ENCODE results near the gene POLDIP2. TPM values are rescaled to one million over a fixed set of nuclear protein-coding genes. Genes with fewer than 3 reads are reported as not detected.

POLDIP2 gene
- total RNA-seq, 1 donor from 2014 or later, result 79.1 TPM

- Histone ChIP-seq H3K4me1 (ENCODE audit: insufficient read depth, low read length) (peaks cover 21% of the 10 kb centered on the region), H3K27me3 (ENCODE audit: insufficient read depth, low read length) (no peaks in the 10 kb centered on the region), H3K9me3 (ENCODE audit: insufficient read depth, low read depth, low read length) (no peaks in the 10 kb centered on the region), H3K27ac (ENCODE audit: low read depth, low read length) (no peak overlapping the region), H3K36me3 (ENCODE audit: insufficient read depth, low read length) (no peaks in the 10 kb centered on the region), H3K9ac (ENCODE audit: low read length) (peak overlapping the region; percentile 32), H2AFZ (ENCODE audit: low read depth, low read length) (peak overlapping the region; percentile 38), H3K79me2 (ENCODE audit: insufficient read depth, low read length) (peaks cover 12% of the 10 kb centered on the region), H4K20me1 (ENCODE audit: insufficient read depth, low read length) (peaks cover 29% of the 10 kb centered on the region), H3K4me2 (ENCODE audit: low read length) (peak overlapping the region; percentile 100), H3K4me3 (ENCODE audit: insufficient read depth, low read depth, low read length) (peak overlapping the region; percentile 73)
- H3K9me3 Mint-ChIP-seq (ENCODE audit: unreplicated experiment), result no peaks in the 10 kb centered on the region
- H3K4me3 Mint-ChIP-seq (ENCODE audit: unreplicated experiment), result peak overlapping the region; percentile 84
- no peak for DNase-seq (ENCODE audit: low read depth)
- H3K4me1 Mint-ChIP-seq (ENCODE audit: low read depth, unreplicated experiment), result peaks cover 15% of the 10 kb centered on the region
- H3K27ac Mint-ChIP-seq (ENCODE audit: unreplicated experiment), result peak overlapping the region; percentile 93
- no peak for TF ChIP-seq EZH2 (IDR thresholded peaks at IDR 0.05; ENCODE audit: insufficient read depth, low read length)
- TF ChIP-seq, protein P1, sequence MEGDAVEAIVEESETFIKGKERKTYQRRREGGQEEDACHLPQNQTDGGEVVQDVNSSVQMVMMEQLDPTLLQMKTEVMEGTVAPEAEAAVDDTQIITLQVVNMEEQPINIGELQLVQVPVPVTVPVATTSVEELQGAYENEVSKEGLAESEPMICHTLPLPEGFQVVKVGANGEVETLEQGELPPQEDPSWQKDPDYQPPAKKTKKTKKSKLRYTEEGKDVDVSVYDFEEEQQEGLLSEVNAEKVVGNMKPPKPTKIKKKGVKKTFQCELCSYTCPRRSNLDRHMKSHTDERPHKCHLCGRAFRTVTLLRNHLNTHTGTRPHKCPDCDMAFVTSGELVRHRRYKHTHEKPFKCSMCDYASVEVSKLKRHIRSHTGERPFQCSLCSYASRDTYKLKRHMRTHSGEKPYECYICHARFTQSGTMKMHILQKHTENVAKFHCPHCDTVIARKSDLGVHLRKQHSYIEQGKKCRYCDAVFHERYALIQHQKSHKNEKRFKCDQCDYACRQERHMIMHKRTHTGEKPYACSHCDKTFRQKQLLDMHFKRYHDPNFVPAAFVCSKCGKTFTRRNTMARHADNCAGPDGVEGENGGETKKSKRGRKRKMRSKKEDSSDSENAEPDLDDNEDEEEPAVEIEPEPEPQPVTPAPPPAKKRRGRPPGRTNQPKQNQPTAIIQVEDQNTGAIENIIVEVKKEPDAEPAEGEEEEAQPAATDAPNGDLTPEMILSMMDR (IDR thresholded peaks at IDR 0.05; ENCODE audit: insufficient read depth, low read depth, low read length), result no peak
- FAIRE-seq, result no peak
- peaks cover 12% of the 10 kb centered on the region for H3K27me3 Mint-ChIP-seq (ENCODE audit: low read depth, unreplicated experiment)
- peaks cover 7% of the 10 kb centered on the region for H3K36me3 Mint-ChIP-seq (ENCODE audit: low read depth, unreplicated experiment)
Observed at GRCh38 chr17:28370744-28371103, 13.4 kb upstream of the POLDIP2 start.

- no peak within 1 kb of the TSS for H3K27ac ChIP-seq (ENCODE audit: low read depth, low read length)
Observed at GRCh38 chr17:28370035-28370743, 12.9 kb upstream of the POLDIP2 start, which contains the start of gene VTN. Gene VTN, minus strand, starts transcription at chr17:28370307. Its CDS starts 104 bp downstream, at chr17:28370203.

More at GRCh38 chr17:28370035-28370743, 12.9 kb upstream of the POLDIP2 start, which contains the start of gene VTN:
- no peaks in the 10 kb centered on the region for H3K27me3 ChIP-seq (ENCODE audit: insufficient read depth, low read length)
- Mint-ChIP-seq H3K36me3 (ENCODE audit: low read depth, unreplicated experiment) (peaks cover 7% of the 10 kb centered on the region), H3K4me1 (ENCODE audit: low read depth, unreplicated experiment) (peaks cover 15% of the 10 kb centered on the region), H3K27ac (ENCODE audit: unreplicated experiment) (peak within 1 kb of the TSS; percentile 93), H3K4me3 (ENCODE audit: unreplicated experiment) (peak within 1 kb of the TSS; percentile 84), H3K27me3 (ENCODE audit: low read depth, unreplicated experiment) (peaks cover 12% of the 10 kb centered on the region), H3K9me3 (ENCODE audit: unreplicated experiment) (no peaks in the 10 kb centered on the region)
- no peaks in the 10 kb centered on the region for H3K36me3 ChIP-seq (ENCODE audit: insufficient read depth, low read length)
- H2AFZ ChIP-seq (ENCODE audit: low read depth, low read length), result peak within 1 kb of the TSS; percentile 38
- peaks cover 21% of the 10 kb centered on the region for H3K4me1 ChIP-seq (ENCODE audit: insufficient read depth, low read length)
- TF ChIP-seq, protein P1 (IDR thresholded peaks at IDR 0.05; ENCODE audit: insufficient read depth, low read depth, low read length), result no peak
- no peak for TF ChIP-seq EZH2 (IDR thresholded peaks at IDR 0.05; ENCODE audit: insufficient read depth, low read length)
- H3K79me2 ChIP-seq (ENCODE audit: insufficient read depth, low read length), result peaks cover 12% of the 10 kb centered on the region
- H3K9me3 ChIP-seq (ENCODE audit: insufficient read depth, low read depth, low read length), result no peaks in the 10 kb centered on the region
- no peak for FAIRE-seq
- peak within 1 kb of the TSS; percentile 100 for H3K4me2 ChIP-seq (ENCODE audit: low read length)
- H4K20me1 ChIP-seq (ENCODE audit: insufficient read depth, low read length), result peaks cover 29% of the 10 kb centered on the region
- peak within 1 kb of the TSS; percentile 32 for H3K9ac ChIP-seq (ENCODE audit: low read length)
- peak within 1 kb of the TSS; percentile 73 for H3K4me3 ChIP-seq (ENCODE audit: insufficient read depth, low read depth, low read length)
- no peak for DNase-seq (ENCODE audit: low read depth)
